Dermis microvascular lymphatic vessel endothelial cell (primary cell): ENCODE measurements around the gene GMIP. TPM values are rescaled to one million over a fixed set of nuclear protein-coding genes. Genes with fewer than 3 reads are reported as not detected.
"Not testable (repeated sequence)": the region's sequence is repeated elsewhere in the genome, so short reads cannot be mapped to it uniquely, and the experiment has no call there.

Source experiments
- DNase-seq, 2 donors: peaks; one replicate each; pipeline versions ENCODE4 v3.0.0 to v3.0.0-alpha.2; 2010; ENCODE audit warnings: low read depth in 2 of 2
- total RNA-seq: library from RNA; depleted of rRNA; stranded (reverse); fragments of >200 nt; gene quantifications from 2 replicates; pipeline ENCODE4 v1.2.1, GENCODE V29; 2014

The GMIP gene
- total RNA-seq, 1 donor from 2014 or later: 3.7 TPM

DNA sequence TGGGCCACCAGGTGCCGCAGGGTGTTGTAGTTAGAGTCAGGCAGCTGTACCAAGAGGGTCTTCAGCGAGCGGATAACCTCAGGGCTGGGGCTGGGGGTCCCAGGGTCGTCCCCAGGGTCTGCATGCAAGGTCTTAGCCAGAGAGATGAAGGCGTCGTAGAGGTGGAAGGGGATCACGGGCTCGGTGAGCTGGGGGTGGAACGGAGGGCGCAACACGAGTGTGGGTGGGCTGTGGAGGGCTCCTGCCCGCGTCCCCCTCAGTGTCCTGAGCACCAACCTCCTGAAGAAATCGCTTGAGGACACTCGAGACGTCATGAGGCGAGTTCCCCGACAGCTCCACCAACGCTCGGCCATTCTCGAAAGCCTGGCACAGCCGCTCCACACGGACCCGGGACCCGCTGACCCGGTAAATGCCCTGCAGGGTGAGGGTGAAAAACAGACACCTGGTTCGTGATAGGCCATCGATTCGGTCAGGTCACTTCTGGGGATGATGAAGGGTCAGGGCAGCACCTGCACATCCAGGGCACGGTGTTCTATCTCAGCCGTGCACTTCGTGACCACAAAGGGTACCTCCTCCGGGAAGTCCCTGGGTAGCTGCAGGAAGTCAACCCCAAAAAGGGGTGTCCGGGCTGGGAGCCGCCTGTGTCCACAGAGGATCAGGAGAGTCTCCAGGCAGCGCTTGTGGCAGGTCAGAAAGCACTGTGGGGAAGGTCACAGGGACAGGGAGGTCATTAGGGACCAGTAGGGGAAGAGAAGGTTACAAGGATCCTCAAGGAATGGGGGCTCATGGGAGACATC lies 8.7 kb downstream of the GMIP start:
- no peak for DNase-seq

DNA sequence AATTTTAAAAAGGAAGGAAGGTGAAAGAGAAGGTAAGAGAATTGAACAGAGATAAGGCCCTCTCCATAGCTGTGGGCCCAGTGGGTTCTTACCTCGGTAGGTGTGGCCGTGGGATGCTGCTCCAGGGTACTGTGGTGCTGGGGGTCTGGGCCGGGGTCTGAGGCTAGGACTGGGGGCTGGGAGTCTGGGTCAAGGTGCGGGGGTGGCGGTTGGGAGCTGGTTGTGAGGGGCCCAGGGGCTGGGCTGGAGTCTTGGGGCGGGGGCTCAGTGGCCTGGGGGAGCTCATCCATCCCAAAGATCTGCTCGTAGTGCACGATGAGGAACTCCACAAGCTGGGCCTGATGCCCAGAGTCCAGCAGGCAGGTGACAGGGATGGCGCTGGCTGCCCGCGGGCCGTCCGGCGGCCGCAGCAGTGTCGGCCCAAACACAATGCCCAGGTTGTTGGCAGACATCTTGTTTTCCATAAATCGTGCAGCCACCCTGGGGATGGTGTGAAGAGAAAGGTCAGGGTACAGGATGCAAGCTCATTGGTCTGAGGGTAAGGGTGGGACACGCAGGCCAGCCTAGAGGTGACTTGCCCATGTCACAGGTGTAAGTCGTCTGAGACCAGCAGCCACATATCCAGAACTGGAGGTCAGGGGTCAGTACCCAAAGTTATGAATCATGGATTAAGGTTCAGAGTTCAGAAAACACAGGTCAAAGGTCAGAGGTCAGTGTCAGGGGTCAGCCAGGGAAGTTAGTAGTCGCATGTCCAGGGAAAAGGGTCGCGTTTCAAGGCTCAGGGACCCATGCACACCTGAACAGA lies 9.5 kb downstream of the GMIP start:
- DNase-seq: no peak

DNA sequence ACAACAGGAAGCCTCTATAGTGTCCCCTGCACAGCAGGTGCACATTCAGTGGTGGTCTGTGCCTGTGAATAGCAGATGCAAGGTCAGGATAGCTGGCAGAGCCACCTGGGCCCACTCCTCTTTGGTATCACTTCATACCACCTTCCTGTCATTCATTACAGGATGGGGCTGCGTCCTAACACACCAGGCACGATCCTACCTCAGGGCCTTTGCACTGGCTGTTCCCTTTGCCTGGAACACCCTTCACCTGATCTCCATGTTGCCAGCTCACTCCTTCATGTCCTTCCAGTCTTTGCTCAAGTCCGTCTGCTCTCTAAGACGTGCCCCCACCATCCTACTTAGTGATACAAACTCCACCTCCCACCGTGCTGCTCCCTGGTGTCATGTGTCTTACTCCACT lies 10.8 kb downstream of the GMIP start:
- DNase-seq: no peak

DNA sequence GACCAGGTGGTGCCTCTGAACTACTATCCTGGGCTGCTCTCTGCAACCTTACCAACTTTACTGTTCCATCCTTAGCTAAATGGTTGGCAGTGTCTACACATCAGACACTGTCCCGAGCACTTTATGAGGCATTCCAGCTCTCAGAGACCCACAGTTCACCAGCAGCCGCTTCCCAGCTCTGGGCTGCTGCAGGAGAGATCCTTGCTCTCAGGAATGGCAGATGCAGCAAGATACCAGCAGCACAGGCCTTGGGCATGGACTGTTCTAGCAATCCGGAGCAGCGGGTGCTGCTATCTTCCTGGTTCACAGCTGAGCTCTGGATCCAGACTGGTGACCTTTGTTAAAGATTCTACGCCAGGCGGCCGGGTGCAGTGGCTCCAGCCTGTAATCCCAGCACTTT lies 12.1 kb downstream of the GMIP start:
- no peak for DNase-seq

DNA sequence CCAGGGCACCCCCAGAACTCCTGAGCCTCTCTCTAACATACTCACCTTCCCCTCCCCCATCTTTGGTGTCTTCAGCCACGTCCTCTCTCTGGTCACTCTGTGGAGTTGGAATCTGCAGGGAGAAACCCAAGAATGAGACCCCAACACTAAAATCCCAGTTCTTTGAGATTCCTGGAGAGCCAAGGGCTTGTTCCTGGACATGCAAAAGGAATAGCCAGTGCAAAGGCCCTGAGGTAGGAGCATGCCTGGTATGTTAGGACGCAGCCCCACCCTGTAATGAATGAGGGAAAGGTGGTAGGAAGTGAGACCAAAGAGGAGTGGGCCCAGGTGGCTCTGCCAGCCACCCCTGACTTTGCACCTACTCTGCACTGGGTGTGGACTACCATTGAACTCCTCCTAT lies 13.0 kb downstream of the GMIP start:
- DNase-seq: no peak

DNA sequence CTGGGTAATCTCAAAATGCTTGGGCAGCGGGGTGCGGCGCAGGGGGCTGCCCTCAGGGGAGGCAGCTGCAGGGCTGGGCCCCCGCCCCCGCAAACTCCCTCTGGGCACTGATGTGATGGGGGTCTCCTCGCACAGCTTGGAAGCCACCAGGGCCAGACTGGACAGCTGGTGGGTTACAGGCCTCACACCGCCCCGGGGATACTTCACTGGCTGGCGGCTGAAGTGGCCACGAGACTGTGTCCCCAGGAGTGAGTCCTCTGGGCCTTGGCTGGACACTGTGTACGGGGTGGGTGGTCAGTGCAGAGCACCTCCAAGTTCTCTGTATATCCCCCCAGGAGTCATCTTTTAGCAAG lies 13.4 kb downstream of the GMIP start:
- no peak for DNase-seq

DNA sequence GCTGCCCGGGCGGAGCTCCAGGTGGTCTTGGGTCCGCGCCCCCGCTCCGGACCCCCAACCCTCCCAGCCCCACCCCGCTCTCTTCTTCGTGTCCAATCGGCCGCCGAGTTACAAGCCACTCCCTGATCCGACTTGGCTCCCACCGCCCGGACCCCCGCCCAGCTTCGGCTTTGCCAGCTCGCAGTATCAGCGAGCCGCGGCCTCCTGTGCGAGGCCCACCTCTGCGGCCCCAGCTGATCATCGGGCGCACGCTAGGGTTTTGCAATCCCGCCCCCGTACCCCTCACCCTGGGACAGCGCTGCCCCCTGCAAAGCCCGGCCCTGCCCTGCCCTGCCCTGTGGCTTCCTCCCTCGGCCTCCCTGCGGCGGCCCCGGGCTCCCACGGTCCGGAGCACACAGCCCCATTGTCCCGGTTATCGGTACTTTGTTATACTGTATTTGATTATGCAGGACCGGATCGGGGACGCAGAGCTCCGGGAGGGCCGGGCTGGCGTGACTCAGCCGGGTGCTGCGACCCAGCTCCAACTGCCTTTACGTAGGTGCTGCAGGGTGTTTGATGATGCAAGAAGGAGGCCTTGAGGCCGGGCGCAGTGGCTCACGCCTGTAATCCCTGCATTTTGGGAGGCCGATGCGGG lies 14.8 kb downstream of the GMIP start:
- no peak for DNase-seq

DNA sequence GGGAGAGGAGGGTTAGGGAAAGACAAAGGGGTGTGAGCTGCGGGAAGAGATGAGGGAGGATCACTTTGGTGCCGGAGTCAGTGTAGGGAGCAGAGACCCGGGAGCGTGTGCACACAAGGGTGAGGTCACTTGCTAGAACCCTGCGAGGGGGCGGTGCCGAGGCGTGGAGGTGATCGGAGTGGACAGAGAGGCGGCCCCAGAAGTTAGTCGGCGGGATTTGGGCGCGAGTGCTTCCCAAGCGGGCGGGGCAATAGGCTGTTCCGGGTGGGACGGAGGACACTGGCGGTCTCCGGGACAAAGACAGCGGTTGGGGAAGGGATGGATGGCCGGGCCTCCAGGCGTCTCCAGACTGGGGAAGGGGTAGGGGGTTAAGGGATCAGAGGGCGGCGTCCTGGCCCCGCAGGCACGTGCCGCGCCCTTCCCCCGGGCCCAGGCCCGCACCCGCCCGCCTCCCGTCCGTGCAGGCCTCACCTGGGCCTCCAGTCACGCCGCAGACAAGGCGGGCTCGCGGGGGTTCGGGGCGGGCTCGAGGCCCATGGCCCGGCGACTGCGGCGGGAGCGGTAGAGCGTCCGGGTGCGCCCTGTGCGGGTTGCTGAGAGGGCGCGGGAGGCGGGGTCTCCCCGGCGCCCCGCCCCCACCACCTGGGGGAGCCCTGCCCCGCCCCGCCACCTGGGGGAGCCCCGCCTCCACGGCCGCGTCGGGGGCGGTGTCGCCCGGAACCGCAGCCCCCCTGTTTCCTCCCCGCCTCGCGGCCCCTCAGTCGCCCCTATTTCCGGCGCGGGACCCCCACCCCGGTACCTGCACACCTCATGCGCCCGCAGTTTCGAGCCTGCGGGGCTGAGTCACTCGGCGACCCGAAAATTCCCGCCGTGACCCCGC lies 15.6 kb downstream of the GMIP start, which contains the start of gene LPAR2:
Gene LPAR2, minus strand, starts transcription at position 600 of the 880 bp plus-strand sequence. CDS start 945 bp downstream, outside the sequence.
- no peak for DNase-seq

DNA sequence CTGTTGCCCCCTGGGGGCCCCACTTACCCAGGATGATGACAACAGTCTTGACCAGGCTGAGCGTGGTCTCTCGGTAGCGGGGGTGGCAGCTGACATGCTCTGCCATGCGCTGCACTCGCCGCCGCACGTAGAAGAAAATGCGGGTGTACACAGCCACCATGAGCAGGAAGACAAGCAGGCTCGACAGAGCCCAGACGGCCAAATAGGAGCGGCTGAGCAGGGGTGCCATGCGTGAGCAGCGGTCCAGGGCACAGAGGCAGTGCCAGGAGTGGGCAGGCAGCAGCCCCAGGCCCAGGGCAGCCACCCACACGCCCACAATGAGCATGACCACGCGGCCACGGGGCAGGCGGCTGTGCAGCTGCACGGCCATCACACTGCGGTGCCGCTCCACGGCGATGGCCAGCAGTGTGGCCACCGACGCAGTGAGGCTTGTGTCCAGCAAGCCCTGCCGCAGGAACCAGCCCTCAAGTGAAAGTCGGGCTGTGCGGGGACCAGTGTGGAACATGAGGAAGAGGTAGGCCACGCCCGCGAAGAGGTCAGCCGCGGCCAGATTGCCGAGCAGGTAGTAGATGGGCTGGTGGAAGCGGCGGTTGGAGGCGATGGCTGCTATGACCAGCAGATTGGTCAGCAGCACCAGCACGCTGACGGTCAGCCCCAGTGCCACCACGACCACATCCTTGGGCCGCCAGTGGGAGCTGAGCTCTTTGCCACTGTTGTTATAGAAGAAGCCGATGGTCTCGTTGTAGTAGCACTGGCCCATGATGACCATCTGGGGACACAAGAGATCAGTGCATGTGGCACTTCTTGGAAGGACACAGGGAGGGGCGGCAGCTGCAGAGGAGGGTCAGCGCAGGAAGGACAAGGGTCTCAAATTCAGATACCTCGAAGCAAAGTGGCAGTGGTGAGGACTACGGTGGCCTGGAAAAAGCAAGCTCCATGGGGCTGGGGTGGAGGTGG lies 16.7 kb downstream of the GMIP start:
- DNase-seq: no peak

DNA sequence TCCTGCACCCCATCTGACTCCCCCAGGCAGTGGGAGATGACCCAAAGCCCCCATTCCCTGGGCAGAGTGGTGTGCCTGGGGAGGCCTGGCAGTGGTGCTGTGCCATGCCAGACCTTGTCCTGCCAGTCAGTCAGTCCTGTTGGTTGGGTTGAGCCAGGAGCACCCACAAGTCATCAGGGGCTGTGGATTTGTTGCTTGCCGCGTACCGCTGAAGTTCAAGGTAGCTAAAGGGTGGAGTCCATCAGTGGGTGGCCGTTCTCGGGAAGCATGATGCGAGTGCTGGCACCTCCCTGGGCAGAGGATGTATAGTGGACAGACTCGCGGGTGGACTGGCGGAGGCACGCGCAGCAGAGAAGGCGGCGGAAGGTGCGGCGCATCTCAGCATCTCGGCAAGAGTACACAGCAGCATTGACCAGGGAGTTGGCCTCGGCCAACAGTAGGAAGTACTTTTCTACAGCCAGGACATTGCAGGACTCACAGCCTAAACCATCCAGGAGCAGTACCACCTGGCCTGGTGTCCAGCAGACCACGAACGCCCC lies 19.4 kb downstream of the GMIP start:
- no peak for DNase-seq

DNA sequence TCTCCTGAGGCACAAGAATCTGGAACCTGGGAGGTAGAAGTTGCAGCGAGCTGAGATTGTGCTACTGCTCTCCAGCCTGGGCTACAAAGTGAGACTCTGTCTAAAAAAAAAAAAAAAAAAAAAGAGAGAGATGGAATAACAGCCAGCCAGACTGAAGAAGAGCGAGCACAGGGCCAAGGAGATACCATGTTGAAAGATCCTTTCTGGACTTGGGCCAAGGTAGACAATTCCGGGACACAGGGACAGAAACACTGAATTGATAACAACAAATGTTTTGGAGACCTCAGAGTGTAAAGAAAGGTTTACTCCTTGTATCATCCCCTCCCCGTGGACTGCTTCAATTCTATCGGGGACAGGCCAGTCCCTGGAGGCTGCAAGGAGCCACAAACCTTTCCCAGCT lies 20.1 kb downstream of the GMIP start:
- no peak for DNase-seq

DNA sequence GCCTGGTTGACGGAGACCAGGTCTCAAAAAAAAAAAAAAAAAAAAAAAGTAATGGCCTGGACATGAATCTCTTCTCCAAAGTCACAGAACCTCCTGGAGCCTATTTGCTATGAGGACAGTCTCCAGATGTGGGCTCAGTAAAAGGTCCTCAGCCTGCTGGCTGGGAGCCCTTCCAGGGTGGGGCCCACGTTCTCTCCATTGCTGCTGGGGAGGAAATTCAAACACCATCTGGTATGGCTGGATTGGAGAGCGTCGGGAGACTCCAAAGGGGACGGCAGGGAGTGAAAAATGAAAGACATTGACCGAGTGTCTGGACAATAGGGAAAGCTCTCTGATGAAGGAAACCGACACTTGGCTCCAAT lies 23.6 kb downstream of the GMIP start:
- DNase-seq: no peak

DNA sequence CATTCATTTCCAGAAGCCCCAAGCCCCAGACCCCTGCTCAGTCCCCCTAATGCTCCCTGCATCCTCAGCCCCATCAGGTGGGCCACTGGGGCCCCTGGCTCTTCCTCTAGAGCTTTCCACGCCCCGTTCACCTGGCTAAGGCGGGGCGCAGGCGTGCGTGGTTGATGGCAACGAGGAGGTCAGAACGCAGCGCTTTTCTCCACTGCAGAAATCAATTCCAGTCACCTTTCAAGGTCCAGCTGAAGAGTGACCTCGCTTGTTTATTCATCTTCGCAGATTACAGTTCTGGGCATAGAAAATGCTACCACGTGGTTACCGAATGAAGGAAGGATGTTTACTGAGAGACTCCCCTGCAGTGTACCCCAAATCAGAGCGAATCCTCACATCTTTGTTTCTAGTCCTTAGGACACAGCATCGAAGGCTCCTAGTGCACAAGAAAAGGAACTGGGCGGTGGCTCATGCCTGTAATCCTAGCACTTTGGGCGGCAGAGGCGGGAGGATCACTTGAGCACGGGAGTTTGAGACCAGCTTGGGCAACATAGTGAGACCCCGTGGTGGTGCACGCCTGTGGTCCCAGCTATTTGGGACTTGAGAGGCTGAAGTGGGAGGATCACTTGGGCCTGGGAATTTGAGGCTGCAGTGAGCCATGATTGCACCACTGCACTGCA lies 24.1 kb downstream of the GMIP start:
- DNase-seq: no peak

DNA sequence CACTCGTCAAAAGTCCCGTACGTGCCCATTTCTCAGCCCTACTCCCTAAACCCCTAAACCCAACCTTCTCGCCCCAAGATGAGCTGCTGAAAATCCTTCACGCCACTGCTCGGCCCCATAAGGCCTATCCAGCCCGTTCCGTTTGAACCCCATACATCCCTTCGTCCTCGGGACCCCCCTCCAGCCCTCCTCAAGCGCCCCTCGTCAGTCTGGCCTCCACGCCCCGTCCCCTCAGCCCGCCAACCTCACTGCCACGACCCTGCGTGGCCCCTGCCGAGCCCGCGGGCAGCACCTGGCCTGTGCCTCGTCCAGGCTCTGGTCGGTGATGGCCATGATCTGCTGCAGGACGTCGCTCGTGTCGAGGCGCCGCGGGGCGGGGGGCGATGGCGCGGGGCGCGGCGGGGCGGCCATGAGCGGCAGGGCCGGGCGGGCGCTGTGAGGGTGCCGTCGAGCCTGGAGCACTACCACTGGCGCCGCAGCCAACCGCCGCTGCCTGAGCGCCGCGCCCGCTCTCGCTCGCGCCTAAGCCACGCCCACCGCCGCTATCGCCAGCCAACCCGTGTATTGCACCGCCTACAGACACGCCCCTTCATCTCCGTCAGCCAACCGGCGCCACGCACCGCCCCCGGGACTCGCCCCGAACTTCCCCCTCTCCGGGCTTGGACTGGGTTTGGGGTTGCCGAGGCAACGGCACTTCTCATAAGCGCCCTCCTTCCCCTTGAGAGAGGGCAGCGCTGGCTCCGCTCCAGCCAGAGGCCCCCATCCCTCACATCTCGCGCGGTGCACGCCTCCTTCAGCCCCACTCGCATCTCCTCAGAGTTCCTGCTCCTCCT lies 25.0 kb downstream of the GMIP start, which contains the start of gene PBX4:
Gene PBX4, minus strand, starts transcription at position 469 of the 833 bp plus-strand sequence. Its CDS starts 58 bp downstream, at position 411.
- DNase-seq: peak; percentile 17 to 69

DNA sequence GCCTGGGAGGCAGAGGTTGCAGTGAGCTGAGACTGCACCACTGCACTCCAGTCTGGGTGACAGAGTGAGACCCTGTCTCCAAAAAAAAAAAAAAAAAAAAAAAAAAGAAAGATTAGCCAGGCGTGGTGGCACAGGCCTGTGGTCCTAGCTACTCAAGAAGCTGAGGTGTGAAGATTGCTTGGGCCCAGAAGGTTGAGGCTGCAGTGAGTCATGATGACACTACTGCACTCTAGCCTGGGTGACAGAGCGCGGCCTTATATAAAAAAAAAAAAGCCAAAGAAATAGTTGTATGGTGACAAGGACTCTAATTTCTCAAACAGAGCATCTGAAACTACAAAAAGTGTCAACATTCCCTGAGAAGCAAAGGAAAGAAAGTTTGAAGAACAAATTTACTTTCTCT lies 28.4 kb downstream of the GMIP start:
- no peak for DNase-seq

DNA sequence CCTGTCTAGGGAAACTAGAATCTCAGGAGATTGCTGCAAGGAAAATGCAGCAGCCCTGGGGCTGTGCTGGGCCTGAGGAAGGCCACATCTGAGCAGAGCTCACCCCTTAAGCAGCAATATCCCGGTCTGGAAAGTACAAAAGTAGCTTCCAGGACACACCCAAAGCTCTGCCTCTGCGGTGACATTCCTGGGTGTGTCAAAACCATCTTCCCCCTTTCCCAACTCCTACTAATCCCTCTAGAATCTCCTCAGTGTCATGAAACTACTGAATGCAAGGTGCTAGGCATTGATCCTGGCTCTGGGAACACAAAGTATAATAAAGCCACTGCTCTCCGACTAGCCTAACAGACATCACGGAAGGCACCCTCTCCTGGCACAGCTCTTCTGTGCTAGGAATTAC lies 30.0 kb downstream of the GMIP start:
- no peak for DNase-seq

DNA sequence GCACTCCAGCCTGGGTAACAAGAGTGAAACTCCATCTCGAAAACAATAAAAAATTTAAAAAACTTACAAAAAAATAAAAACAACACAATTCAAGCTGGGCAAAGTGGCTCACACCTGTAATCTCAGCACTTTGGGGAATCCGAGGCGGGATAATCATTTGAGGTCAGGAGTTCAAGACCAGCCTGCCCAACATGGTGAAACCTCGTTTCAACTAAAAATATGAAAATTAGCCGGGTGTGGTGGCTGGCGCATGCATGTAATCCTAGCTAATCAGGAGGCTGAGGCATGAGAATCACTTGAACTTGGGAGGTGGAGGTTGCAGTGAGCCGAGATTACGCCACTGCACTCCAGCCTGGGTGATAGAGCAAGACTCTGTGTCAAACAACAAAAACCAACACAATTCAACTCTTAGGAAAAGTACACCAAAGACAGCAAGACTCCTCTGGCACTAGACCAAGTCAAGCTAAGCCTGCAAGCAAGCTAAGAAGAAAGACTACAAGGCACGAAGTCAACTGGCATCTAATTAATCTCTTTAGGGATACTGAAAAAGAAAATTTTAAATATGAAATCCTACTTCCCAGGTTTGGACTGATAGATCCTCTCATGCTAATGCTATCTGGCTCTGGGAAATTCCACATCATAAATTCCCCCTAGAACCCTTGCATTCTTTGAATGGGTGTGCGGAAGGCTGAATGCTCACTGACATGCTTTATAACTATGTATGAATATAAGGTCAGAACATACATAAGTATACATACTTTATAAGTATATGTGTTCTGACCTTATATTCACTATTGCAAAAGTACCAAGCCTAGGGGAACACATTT lies 32.9 kb downstream of the GMIP start:
- DNase-seq: no peak

DNA sequence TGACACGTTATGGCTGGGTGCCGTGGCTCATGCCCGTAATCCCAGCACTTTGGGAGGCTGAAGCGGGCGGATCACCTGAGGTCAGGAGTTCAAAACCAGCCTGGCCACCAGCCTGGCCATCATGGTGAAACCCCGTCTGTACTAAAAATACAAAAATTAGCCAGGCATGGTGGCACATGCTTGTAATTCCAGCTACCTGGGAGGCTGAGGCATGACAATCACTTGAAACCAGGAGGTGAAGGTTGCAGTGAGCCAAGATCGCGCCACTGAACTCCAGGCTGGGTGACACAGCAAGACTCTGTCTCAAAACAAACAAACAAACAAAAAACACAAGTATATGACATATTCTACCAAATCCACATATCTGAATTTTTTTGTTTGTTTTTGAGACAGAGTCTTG lies 36.8 kb downstream of the GMIP start:
- DNase-seq: not testable (repeated sequence)
